ENCODE results near the gene PRXL2C.

PRXL2C gene

DNA sequence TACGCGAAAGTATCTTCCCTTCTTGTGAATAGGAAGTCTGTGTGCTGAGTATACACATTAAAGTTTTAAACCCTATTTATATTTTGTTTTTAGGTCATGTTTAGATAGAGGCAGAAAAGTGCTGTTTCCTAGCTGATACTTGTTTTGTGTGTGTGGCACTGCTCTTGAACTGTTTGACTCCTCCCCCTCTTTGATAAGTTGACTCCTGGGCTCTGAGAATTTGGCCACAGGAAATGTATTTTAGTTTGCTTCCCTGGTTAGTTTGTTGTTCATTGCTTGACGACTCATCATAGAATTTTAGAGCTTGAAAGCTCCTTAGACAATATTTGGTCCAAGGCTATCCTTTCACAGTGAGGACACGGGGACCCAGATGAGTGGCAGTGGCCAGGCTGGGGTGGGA lies 33.5 kb downstream of the PRXL2C start:
- TF ChIP-seq, protein P1, sequence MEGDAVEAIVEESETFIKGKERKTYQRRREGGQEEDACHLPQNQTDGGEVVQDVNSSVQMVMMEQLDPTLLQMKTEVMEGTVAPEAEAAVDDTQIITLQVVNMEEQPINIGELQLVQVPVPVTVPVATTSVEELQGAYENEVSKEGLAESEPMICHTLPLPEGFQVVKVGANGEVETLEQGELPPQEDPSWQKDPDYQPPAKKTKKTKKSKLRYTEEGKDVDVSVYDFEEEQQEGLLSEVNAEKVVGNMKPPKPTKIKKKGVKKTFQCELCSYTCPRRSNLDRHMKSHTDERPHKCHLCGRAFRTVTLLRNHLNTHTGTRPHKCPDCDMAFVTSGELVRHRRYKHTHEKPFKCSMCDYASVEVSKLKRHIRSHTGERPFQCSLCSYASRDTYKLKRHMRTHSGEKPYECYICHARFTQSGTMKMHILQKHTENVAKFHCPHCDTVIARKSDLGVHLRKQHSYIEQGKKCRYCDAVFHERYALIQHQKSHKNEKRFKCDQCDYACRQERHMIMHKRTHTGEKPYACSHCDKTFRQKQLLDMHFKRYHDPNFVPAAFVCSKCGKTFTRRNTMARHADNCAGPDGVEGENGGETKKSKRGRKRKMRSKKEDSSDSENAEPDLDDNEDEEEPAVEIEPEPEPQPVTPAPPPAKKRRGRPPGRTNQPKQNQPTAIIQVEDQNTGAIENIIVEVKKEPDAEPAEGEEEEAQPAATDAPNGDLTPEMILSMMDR (IDR thresholded peaks at IDR 0.05; ENCODE audit: insufficient read depth, low read depth, low read length, missing control alignments) = no peak
- DNase-seq (ENCODE audit: low read depth) = no peak

DNA sequence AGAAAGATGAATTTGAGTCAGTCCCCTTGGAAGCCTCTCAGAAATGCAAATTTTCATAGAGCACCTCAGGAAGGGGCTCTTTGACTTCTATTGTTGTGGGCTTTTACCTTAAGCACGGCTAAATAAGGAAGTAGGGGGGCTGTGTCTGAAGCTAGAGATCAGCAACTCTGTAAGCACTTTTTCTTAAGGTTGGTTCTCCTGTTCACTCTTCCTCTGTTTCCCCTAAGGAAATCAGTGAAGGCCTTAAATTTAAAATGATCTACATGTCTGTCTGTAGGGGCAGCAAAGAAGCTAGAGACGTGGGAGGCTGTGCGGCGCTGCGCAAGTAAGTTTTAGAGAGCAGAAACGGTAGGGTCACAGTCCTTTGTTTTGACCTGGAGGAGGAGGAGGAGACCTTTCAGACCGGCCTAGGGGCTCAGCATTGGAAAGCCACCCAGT lies 34.3 kb downstream of the PRXL2C start:
- TF ChIP-seq, protein P1 (IDR thresholded peaks at IDR 0.05; ENCODE audit: insufficient read depth, low read depth, low read length, missing control alignments) = no peak

More for the DNA sequence above, 33.5 kb downstream of the PRXL2C start:
- H3K4me3 ChIP-seq (ENCODE audit: low read length) = no peak overlapping the region

DNA sequence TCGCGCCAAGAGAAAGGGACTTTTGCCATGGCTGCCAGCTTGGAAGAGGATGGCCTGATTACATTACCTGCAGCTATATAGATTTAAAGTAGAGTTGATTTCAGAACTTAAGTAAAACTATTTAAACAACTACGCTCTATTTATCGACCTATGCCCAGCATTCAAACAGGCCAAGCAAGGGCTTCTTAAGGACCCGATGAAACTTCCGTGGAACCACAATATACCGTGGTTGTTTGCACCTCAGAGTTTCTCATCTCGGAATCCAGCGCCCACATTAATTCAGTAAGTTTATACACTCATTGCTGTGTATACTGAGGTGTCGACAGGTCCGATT lies 35.0 kb downstream of the PRXL2C start:
- TF ChIP-seq, protein P1 (IDR thresholded peaks at IDR 0.05; ENCODE audit: insufficient read depth, low read depth, low read length, missing control alignments) = no peak
- no peak for DNase-seq (ENCODE audit: low read depth)
- peak overlapping the region; percentile 53 for H3K4me3 ChIP-seq (ENCODE audit: low read length)

More for the DNA sequence above, 34.3 kb downstream of the PRXL2C start:
- no peak for DNase-seq (ENCODE audit: low read depth)
- no peak overlapping the region for H3K4me3 ChIP-seq (ENCODE audit: low read length)

DNA sequence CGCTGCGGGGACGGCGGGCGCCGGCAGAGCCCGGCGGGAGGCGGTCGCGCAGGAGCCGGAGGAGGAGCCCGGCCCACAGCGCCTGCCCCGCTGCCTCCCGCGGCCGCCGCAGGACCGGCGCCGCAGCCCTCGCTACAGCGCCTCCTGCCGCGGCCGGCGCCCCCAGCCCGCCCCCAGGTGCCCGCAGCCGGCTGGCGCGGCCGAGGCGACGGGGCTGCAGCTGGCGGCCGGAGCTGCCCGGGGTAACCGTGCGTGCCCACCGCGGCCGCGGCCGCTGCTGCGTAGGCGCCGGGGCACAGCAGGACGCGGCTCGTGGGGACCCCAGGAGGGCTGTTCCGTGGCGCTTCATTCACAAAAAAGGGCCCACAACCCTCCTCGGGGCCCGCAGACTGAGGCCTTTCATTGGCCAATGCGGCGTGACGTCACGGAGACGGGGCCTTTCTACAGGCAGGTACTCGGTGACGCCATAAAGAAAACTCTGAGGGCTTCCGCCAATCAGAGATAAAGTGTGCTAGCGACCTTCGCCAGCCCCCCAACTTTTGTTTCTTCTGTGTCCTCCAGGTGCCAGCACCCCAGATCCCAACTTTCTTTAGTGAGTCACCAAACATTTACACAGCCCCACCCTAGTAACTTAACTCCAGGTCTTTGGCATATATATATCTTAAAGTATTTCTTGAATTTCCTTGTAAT lies 35.5 kb downstream of the PRXL2C start, which contains the start of gene CDC14B:
Gene CDC14B (minus strand): TSS at position 353 of the 690 bp plus-strand sequence. CDS start 465 bp downstream, outside the sequence.
- peak; percentile 96 for DNase-seq (ENCODE audit: low read depth)
- TF ChIP-seq, protein P1 (IDR thresholded peaks at IDR 0.05; ENCODE audit: insufficient read depth, low read depth, low read length, missing control alignments) = no peak
- H3K4me3 ChIP-seq (ENCODE audit: low read length) = peak within 1 kb of the TSS; percentile 59

DNA sequence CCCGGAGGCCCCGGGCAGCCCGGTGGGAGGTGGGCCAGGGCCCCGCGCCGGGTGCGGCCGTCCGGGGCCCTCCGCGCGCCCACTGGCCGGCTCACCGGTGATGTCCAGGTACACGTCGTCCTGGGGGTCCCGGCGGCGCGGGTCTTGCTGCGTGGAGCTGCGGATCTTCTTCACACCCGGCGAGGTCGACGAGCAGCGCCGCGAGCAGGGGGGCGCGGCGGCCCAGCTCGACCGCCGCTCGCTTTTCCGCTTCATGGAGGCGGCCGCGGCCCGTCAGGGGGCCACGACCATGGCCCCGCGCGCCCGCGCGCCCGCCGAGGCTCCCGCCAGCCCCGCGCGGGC lies 36.0 kb downstream of the PRXL2C start:
- peak overlapping the region; percentile 59 for H3K4me3 ChIP-seq (ENCODE audit: low read length)
- TF ChIP-seq, protein P1 (IDR thresholded peaks at IDR 0.05; ENCODE audit: insufficient read depth, low read depth, low read length, missing control alignments) = no peak
- DNase-seq (ENCODE audit: low read depth) = no peak

DNA sequence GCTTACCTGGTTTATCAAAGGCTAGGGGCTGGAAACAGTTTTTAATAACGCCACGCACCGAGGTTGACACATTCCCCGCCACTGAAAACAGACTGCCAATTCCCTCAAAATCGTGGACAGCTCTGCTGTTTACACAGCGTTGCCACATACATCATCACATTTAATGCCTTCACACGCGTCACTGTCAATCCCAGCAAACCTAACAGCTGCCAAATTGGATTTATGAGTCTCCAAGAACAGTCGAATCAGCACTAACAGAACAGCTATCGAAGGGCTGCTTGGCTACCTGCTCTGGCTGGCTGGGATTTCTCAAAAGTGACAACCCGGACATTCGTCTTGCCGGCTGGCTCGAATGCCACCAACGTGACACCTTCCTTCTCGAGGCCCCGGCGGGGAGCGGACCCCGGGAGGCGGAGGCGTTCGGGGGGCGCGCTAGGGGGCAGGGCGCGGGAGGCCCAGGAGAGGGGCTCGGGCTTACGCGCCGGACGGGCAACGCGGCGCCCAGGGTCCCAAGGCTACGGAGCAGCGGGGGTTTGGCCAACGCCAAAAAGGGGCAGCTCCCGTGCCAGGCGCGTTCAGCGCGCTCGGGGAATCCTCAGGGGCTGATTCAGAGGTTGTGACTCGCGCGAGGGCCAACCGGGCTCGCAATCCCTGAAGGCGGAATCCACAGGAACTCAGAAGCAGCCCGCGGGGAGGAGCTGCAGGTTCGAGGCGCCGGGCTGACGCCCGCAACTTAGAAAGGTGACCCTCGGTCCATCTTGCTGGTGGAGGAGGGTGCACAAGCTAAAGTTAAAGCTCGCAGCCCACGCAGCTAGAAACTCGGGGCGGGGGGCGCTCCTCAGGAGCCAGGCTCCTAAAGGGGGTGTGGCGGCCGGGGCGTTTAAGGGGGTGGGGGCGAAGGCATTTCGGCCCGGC lies 36.7 kb downstream of the PRXL2C start:
- H3K4me3 ChIP-seq (ENCODE audit: low read length) = peak overlapping the region; percentile 59
- TF ChIP-seq, protein P1 (IDR thresholded peaks at IDR 0.05; ENCODE audit: insufficient read depth, low read depth, low read length, missing control alignments) = no peak
- DNase-seq (ENCODE audit: low read depth) = peak; percentile 71
